ENCODE data around the gene APOF.
A peak's percentile ranks its signal among the peaks of the same experiment; 100 is the strongest.

APOF gene

DNA sequence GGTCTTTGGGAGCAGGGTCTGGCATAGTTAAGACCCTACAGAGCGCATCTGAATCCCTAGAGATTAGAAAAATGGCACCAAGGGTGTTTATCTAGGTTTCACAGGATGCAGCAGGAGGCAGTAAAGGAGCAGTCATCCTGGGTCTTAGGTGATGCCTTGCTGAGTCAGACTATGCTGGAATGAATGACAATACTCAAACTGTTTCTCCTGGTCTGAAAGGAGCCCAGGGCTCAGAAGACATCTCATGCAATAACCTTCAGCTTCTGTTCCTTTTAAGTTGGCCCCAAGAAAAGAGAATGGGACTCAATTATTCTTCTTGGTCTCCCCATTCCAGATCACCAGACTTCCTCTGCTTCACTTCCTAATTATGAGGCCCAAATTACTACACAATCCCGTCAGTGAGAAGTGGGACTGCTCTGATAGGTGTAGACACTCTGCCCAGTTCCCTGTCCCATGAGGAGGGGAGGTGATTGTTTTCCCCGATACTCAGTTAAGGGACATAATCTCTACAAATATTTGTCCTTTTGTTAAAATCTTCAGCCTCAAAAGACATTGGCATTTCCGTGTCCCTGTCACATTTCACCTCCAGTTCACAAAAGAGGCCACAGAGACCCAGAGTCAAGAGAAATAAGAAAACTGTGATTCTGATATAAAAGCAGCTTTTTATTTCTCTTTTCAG lies 14.8 kb upstream of the APOF start:
- H3K4me3 ChIP-seq (ENCODE audit: low read depth, low read length) = no peak overlapping the region
- H3K27ac ChIP-seq (ENCODE audit: extremely low read depth, low read depth, low read length) = no peak overlapping the region
- TF ChIP-seq GLIS1 (tag by site-specific recombination; IDR thresholded peaks at IDR 0.05) (no peak), ZNF654 (tag by site-specific recombination; IDR thresholded peaks at IDR 0.05; ENCODE audit: low read depth) (peak; percentile 36), ZNF560 (tag by site-specific recombination; IDR thresholded peaks at IDR 0.05; ENCODE audit: borderline replicate concordance) (no peak), ZNF146 (tag by site-specific recombination; IDR thresholded peaks at IDR 0.05) (no peak), ZNF621 (tag by site-specific recombination; IDR thresholded peaks at IDR 0.05) (no peak), ZNF266 (tag by site-specific recombination; IDR thresholded peaks at IDR 0.05; ENCODE audit: low read depth) (no peak), FEZF1 (tag by site-specific recombination; IDR thresholded peaks at IDR 0.05) (peak; percentile 71), GLIS2 (tag by site-specific recombination; IDR thresholded peaks at IDR 0.05) (no peak), ZNF529 (tag by site-specific recombination; IDR thresholded peaks at IDR 0.05; ENCODE audit: insufficient replicate concordance) (no peak), ZBTB17 (tag by site-specific recombination; IDR thresholded peaks at IDR 0.05) (peak; percentile 50)
- TF ChIP-seq, protein P1, sequence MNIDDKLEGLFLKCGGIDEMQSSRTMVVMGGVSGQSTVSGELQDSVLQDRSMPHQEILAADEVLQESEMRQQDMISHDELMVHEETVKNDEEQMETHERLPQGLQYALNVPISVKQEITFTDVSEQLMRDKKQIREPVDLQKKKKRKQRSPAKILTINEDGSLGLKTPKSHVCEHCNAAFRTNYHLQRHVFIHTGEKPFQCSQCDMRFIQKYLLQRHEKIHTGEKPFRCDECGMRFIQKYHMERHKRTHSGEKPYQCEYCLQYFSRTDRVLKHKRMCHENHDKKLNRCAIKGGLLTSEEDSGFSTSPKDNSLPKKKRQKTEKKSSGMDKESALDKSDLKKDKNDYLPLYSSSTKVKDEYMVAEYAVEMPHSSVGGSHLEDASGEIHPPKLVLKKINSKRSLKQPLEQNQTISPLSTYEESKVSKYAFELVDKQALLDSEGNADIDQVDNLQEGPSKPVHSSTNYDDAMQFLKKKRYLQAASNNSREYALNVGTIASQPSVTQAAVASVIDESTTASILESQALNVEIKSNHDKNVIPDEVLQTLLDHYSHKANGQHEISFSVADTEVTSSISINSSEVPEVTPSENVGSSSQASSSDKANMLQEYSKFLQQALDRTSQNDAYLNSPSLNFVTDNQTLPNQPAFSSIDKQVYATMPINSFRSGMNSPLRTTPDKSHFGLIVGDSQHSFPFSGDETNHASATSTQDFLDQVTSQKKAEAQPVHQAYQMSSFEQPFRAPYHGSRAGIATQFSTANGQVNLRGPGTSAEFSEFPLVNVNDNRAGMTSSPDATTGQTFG (tag by site-specific recombination; IDR thresholded peaks at IDR 0.05; ENCODE audit: borderline replicate concordance) = no peak
- TF ChIP-seq, protein P2, sequence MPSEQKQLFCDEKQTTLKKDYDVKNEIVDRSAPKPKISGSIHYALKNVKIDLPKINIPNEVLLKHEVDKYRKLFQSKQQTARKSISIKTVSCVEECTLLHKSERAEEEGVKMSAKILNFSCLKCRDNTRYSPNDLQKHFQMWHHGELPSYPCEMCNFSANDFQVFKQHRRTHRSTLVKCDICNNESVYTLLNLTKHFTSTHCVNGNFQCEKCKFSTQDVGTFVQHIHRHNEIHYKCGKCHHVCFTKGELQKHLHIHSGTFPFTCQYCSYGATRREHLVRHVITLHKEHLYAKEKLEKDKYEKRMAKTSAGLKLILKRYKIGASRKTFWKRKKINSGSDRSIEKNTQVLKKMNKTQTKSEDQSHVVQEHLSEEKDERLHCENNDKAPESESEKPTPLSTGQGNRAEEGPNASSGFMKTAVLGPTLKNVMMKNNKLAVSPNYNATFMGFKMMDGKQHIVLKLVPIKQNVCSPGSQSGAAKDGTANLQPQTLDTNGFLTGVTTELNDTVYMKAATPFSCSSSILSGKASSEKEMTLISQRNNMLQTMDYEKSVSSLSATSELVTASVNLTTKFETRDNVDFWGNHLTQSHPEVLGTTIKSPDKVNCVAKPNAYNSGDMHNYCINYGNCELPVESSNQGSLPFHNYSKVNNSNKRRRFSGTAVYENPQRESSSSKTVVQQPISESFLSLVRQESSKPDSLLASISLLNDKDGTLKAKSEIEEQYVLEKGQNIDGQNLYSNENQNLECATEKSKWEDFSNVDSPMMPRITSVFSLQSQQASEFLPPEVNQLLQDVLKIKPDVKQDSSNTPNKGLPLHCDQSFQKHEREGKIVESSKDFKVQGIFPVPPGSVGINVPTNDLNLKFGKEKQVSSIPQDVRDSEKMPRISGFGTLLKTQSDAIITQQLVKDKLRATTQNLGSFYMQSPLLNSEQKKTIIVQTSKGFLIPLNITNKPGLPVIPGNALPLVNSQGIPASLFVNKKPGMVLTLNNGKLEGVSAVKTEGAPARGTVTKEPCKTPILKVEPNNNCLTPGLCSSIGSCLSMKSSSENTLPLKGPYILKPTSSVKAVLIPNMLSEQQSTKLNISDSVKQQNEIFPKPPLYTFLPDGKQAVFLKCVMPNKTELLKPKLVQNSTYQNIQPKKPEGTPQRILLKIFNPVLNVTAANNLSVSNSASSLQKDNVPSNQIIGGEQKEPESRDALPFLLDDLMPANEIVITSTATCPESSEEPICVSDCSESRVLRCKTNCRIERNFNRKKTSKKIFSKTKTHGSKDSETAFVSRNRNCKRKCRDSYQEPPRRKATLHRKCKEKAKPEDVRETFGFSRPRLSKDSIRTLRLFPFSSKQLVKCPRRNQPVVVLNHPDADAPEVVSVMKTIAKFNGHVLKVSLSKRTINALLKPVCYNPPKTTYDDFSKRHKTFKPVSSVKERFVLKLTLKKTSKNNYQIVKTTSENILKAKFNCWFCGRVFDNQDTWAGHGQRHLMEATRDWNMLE (tag by site-specific recombination; conservative IDR thresholded peaks at IDR 0.05; ENCODE audit: low read depth) = no peak
- TF ChIP-seq, protein P3, sequence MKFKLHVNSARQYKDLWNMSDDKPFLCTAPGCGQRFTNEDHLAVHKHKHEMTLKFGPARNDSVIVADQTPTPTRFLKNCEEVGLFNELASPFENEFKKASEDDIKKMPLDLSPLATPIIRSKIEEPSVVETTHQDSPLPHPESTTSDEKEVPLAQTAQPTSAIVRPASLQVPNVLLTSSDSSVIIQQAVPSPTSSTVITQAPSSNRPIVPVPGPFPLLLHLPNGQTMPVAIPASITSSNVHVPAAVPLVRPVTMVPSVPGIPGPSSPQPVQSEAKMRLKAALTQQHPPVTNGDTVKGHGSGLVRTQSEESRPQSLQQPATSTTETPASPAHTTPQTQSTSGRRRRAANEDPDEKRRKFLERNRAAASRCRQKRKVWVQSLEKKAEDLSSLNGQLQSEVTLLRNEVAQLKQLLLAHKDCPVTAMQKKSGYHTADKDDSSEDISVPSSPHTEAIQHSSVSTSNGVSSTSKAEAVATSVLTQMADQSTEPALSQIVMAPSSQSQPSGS (tag by site-specific recombination; IDR thresholded peaks at IDR 0.05; ENCODE audit: low read depth) = no peak
- ChIA-PET POLR2A (interaction anchor here (1.0 kb wide), 1 partner anchor 18 kb away, joined by 3 read pairs; the partner anchor contains the start of gene STAT2), CTCF (interaction anchor here (0.9 to 1.9 kb wide), 4 partner anchors 16 to 86 kb away, joined by 3 to 10 read pairs (median 4); no protein-coding TSS in a partner anchor)
- no peaks in the 10 kb centered on the region for H3K9me3 ChIP-seq (ENCODE audit: control insufficient read depth, insufficient read depth, low read depth, low read length)
- H3K4me1 ChIP-seq (ENCODE audit: control insufficient read depth, insufficient read depth, low read length) = no peaks in the 10 kb centered on the region
- H3K36me3 ChIP-seq (ENCODE audit: control insufficient read depth in 2 of 2, insufficient read depth in 1 of 2, low read length in 2 of 2) = no peaks in the 10 kb centered on the region

DNA sequence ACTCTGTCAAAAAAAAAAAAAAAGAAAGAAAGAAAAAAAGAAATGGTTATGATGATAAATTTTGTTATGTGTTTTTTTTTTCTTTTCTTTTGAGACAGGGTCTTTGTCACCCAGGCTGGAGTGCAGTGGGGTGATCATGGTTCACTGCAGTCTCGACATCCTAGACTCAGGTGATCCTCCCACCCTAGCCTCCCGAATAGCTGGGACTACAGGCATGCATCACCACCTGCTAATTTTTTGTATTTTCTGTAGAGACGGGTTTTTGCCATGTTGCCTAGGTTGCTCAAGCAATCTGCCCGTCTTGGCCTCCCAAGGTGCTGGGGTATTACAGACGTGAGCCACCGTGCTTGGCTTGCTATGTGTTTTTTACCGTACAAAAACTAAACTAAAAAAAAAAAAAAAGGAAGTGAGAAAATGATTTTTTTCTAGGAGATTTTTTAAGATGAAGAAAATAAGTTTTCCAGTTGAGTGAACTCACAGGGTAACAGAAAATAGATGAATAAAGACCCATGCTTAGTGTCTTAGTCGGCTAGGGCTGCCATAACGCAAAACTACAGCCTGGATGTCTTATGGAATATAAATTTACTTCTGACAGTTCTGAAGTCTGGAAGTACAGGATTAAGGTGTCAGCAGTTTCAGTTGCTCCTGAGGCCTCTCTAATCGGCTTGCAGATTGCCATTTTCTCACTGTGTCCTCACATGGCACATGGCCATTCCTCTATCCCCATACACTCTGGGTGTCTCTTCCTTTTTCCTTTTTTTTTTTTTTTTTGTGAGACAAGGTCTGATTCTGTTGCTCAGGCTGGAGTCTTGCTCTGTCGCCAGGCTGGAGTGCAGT lies 13.2 kb upstream of the APOF start:
- Histone ChIP-seq H3K36me3 (ENCODE audit: control insufficient read depth in 2 of 2, insufficient read depth in 1 of 2, low read length in 2 of 2) (no peaks in the 10 kb centered on the region), H3K27ac (ENCODE audit: extremely low read depth, low read depth, low read length) (no peak overlapping the region), H3K4me1 (ENCODE audit: control insufficient read depth, insufficient read depth, low read length) (no peaks in the 10 kb centered on the region), H3K4me3 (ENCODE audit: low read depth, low read length) (no peak overlapping the region), H3K9me3 (ENCODE audit: control insufficient read depth, insufficient read depth, low read depth, low read length) (no peaks in the 10 kb centered on the region)
- ChIA-PET CTCF (interaction anchor here (0.6 to 0.9 kb wide), 2 partner anchors 11 to 88 kb away, joined by 3 to 5 read pairs; no protein-coding TSS in a partner anchor), POLR2A (interaction anchor here (1.0 kb wide), 1 partner anchor 16 kb away, joined by 4 read pairs; the partner anchor contains the start of gene STAT2)
- TF ChIP-seq KLF16 (tag by site-specific recombination; IDR thresholded peaks at IDR 0.05) (no peak), ZNF341 (tag by site-specific recombination; IDR thresholded peaks at IDR 0.05; ENCODE audit: low read depth) (no peak), GFI1B (tag by site-specific recombination; IDR thresholded peaks at IDR 0.05) (no peak)
- TF ChIP-seq, protein P4, sequence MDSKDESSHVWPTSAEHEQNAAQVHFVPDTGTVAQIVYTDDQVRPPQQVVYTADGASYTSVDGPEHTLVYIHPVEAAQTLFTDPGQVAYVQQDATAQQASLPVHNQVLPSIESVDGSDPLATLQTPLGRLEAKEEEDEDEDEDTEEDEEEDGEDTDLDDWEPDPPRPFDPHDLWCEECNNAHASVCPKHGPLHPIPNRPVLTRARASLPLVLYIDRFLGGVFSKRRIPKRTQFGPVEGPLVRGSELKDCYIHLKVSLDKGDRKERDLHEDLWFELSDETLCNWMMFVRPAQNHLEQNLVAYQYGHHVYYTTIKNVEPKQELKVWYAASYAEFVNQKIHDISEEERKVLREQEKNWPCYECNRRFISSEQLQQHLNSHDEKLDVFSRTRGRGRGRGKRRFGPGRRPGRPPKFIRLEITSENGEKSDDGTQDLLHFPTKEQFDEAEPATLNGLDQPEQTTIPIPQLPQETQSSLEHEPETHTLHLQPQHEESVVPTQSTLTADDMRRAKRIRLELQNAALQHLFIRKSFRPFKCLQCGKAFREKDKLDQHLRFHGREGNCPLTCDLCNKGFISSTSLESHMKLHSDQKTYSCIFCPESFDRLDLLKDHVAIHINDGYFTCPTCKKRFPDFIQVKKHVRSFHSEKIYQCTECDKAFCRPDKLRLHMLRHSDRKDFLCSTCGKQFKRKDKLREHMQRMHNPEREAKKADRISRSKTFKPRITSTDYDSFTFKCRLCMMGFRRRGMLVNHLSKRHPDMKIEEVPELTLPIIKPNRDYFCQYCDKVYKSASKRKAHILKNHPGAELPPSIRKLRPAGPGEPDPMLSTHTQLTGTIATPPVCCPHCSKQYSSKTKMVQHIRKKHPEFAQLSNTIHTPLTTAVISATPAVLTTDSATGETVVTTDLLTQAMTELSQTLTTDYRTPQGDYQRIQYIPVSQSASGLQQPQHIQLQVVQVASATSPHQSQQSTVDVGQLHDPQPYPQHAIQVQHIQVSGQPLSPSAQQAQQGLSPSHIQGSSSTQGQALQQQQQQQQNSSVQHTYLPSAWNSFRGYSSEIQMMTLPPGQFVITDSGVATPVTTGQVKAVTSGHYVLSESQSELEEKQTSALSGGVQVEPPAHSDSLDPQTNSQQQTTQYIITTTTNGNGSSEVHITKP (tag by site-specific recombination; IDR thresholded peaks at IDR 0.05) = peak; percentile 59
